HG03439 (cell line): ENCODE results near the gene PIN1.
"Not testable (repeated sequence)": the region's sequence is repeated elsewhere in the genome, so short reads cannot be mapped to it uniquely, and the experiment has no call there.

ENCODE experiments used
- ATAC-seq: cut with Tn5 transposase; IDR thresholded peaks from one replicate; pipeline ENCODE4 v1.9.1; 2021; ENCODE audit warnings: mild to moderate bottlenecking, moderate library complexity; ENCODE audit not compliant: unreplicated experiment

PIN1 gene

DNA sequence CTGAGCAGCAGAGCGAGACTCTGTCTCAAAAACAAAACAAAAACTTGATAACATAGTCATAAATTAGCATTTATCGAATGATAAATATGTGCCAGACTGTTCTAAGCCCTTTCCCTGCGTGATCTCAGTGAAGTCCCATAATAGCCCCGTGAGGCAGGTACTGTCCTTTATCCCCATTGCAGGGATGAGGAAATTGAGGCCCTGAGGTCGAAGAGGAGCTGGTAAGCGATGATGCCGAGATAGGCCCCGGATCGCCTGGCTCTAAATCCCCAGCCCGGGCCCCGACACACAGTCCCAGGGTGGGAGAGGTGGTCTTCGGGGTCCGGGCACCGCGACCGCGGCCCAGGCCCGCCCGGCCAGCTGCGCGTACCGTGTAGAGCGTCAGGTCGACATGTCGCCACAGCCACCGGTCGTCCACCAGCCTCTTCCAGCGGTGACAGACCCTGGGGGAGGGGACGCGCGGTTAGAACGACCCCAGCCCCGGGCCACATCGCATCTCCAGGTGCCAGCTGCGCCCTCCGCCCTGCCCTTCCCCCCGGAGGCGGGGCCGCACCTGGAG lies 16.9 kb upstream of the PIN1 start:
- ATAC-seq: no peak

DNA sequence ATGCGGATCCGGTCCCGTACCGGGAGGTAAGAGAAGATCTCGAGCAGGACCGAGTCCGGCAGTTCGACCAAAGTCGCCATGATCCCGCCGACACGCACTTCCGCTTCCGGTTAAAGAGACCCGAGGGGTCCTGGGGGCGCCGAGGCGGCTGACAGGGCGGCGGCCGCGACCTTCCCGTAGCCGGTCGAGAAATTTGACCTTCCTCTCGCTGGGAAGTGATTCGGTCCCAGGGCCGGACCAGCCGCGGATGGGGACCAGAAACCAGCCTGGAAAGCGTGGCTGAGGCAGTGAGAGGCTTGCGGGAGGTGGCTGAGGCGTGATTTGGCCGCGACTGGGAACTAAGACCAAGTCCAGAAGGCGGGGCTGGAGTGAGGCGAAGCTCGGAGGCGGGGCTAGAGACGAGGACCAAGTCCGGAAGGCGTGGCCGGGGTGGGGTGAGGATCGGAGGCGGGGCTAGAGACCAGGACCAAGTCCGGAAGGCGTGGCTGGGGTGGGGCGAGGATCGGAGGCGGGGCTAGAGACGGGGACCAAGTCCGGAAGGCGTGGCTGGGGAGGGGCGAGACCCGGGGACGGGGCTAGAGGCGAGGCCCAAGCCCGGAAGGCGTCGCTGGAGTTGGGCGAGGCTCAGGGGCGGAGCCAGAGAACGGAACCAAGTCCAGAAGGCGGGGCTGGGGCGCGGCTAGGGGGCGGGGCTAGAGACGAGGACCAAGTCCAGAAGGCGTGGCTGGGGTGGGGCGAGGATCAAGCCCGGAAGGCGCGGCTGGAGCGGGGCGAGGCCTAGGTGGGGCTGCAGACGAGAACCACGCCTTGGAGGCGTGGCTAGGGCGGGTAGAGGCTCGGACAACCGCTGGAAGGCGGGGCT lies 16.2 kb upstream of the PIN1 start, which contains the start of gene FBXL12:
Gene FBXL12 (minus strand): TSS at position 346 of the 862 bp plus-strand sequence. CDS start 266 bp downstream, at position 80.
- peak; percentile 86 for ATAC-seq

DNA sequence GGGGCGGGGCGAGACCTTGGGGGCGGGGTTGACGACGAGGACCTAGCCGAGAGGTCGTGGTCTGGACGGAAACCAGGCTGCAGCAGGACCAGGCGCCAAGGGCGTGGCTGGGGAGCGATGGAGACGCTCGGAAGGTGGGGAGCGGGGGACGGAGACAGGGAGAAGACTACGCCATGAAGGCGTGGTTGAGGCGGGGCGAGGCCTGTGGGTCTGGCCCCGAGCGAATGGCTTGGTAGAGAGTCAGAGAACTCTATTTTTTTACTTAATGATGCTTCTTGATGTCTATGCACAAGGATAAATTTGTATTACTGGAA lies 15.6 kb upstream of the PIN1 start:
- no peak for ATAC-seq

DNA sequence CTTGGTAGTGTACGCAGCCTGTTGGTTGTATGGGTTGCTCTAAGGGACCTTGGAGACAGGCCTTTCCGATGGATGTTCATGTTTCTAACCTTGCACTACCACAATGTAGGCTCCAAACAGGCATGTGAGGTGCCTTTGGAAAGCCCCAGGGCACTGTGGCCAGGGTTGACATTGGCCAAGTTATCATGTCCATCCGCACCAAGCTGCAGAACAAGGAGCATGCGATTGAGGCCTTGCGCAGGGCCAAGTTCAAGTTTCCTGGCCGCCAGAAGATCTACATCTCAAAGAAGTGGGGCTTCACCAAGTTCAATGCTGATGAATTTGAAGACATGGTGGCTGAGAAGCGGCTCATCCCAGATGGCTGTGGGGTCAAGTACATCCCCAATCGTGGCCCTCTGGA lies 15.1 kb upstream of the PIN1 start:
- ATAC-seq: not testable (repeated sequence)

DNA sequence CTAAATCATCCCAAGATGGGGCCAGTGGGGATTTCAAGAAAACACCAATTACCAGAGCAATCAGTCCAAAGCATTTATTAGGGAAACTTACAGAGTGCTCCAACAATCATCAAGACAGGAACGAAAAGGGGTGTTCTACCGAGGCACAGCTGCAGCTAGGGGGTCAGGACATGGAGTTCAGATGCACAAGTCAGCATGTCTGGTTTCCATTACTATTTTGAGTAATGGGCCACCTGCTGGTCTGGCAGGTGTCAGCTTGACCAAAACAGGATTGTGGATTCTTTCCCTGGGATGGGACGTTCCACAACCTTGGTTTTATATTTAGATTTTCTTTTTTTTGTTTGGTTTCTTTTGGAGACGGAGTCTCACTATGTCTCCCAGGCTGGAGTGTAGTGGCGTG lies 11.3 kb upstream of the PIN1 start:
- no peak for ATAC-seq

DNA sequence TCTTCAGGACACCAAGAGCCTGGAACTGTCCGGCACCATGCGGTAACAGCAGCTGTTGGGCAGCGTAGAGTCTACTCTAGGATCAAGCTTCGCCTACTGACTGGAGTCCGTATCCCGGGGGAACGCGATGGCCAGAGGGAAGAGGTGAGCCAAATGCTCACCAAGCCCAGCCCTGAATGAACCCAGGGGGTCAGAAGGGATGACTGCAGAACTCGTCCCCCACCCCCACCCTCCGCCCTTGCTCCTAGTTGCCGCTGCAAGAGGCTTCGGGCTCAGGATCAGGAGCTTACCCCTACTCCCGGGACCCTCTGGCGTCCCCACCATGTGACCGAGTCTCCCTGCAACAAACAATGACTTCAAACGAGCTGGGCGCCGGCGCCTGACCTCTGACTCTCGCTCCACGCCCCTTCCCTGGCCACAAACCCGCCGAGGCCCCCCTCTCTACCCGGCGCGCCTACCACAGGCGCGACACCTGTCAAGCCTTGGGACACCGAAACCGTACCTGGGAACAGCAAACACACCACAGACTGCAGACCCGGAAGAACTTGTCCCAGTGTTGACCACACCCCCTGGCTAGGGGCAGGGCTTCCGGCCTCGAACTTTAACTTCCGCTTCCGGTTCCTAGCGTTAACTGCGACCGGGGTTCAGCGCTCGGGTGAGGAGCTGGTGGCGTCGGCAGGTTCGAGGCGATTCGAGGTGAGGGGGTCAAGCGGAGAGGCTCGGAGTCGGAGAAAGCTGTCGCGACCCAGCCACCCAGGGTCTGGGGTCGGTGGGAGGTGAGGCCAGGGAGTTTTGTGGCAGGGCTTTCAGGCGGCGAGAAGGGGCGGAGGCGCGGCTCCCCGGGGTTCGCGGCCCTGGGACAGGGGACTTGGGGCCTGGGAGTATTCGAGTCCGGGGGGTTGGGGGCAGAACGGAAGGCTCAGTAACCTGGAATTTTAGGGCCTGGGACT lies 7.6 kb upstream of the PIN1 start, which contains the start of gene UBL5:
Gene UBL5 (plus strand): TSS at position 630 of the 950 bp plus-strand sequence. CDS start 420 bp downstream, outside the sequence.
- ATAC-seq: peak; percentile 86

DNA sequence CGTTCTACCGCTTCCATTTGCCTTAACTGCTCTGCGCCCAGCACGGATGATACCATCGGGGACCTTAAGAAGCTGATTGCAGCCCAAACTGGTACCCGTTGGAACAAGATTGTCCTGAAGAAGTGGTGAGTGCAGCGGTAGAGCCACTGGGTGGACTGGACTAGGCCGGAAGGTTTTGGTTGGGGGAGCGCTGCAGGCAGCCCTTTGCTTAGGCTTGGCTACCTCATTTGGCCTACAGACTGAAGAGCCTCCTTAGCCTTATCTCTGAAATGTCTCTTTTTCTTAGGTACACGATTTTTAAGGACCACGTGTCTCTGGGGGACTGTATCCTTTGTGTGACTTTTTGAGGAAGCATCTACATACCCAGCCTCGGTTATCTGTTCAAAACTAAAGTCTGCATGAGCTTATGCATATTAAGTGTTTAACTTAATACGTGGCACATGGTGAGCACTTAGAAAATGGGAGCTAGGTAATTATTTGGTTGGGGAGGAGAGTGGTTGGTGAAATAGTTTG lies 6.5 kb upstream of the PIN1 start:
- ATAC-seq: no peak

DNA sequence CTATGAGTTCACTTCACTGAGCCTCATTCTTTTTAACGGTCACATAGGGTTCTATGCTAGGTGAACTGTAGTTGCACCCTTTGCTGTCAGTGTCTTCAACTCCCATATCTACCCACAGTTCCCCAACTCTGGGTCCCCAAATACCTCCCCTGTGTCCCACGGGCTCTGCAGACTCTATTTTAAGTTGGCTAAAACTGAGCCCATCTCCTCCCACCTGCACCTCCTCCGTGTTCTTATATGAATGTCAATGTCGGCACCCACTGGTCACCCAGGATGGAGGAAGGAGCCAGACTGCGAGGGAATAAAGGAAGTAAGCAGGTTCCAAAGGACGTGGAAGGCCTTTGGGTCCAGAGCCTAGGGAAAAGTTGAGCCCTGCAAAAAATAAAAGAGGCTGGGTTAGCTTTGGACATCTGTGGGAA lies 802 bp upstream of the PIN1 start:
- no peak for ATAC-seq

DNA sequence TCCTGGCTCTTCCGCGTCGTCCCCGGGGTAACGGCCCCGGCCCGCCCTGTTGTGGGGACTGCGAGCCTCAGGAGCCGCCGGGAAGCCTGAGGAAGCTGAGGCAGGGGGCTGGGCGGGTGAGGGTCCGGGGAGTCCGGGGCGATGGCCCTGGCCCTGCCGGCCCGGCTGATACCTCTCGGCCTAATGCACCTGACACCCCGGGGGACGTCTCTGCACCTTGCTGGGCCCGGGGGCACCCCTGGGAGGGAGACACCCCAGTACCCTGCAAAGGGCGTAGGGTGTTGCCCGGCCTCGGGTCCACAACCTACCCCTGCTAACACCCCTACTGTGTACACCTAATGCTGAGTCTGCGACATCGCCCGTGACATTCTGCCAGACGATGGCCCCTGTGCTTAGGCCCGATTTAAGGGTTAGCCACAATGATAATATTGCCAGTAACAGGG lies 410 bp downstream of the PIN1 start:
- ATAC-seq: peak; percentile 1

DNA sequence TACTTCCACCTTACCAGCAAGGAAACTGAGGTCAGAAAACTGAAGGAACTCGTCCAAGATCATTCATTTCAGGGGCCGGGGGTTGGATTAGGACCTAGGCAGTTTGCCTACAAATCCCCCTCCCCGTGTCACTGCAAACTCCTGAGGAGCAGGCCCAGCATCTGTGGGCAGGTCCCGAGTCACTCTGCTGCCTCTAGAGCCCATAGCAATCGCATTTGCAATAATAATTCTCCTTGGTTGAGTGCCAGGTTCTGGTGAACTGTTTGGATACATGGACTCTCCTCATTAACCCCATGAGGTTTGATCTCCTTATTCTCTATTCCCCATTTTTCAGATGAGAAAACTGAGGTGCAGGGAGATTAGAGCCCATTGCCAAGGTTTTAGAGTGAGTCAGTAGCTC lies 903 bp downstream of the PIN1 start:
- ATAC-seq: no peak

DNA sequence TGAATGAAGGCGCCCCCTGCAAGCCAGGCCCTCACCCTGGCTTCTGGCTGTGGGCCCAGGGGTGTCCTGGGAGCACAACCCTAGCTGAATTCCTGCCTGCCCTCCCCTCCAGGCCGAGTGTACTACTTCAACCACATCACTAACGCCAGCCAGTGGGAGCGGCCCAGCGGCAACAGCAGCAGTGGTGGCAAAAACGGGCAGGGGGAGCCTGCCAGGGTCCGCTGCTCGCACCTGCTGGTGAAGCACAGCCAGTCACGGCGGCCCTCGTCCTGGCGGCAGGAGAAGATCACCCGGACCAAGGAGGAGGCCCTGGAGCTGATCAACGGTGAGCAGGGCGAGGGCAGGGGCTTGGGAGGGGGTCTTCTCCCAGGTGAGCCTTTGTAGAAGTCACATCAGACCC lies 3.2 kb downstream of the PIN1 start:
- no peak for ATAC-seq

DNA sequence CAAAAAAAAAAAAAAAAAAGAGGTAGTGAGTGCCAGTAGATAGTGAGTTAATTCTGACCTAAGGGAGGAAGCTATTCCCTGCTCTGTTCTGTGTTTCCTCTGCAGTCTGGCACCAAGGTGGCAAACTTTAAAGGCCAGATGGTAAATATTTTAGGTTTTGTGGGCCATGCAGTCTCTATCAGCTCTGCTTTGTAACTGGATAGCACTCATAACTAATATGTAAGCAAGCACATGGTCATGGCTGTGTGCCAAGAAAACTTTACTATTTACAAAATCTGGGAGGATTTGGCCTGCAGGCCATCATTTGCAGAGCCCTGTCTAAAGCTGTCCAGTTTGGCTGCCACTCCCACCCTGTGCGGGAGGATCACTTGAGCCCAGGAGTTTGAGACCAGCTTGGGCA lies 4.3 kb downstream of the PIN1 start:
- ATAC-seq: no peak

DNA sequence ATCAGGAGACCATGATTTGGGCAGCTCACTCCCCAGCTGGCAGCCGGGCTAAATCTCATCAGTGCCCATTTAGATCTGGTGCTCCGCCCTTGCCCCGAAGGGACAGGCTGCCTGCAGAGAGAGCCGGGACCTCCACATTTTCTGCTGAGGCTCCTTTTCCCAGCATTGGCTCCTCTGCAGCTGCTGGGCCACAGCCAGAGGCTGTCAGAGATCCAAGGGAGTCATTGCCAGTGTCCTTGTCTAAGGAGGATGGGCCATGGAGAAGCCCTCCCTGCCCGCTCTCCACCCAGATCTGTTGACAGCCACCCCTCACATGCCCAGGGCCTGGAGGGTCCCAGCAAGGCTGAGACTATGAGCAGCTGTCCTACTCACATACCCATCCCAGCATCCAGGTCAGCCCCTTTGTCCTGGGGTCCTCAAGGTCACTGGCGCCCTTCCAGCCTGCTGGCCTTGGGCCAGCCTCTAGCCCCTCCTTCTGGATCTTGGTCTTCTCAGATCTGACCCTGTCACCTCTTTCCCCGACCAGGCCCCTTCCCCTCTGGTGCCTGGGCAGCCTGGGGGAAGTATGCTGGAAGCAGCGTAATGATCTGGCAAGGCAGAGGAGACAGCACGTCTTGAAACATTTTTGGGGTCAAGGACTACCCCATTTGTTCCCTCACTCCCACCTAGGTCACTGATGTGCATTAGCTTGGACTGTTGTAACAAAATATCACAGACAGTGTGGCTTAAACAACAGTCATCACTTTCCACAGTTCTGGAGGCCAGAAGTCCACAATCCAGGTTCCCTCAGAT lies 7.9 kb downstream of the PIN1 start:
- ATAC-seq: no peak

DNA sequence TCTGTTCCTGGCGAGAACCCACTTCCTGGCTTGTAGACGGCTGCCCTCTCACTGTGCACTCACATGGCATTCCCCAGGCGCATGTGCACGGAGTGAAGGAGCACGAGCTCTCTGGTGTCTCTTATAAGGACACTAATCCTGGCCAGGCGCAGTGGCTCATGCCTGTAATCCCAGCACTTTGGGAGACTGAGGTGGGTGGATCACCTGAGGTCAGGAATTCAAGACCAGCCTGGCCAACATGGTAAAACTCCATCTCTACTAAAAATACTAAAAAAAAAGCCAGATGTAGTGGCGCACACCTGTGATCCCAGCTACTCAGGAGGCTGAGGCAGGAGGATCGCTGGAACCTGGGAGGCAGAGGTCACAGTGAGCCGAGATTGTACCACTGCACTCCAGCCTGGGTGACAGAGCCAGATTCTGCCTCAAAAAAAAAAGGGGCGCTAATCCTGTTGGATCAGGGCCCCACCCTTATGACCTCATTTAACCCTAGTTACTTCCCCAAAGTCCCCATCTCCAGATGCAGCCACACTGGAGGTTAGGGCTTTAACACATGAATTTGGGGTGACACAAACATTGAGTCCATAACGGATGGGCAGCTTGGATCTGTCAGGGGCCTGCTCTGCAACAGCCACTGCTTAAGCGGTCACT lies 8.6 kb downstream of the PIN1 start:
- ATAC-seq: not testable (repeated sequence)

DNA sequence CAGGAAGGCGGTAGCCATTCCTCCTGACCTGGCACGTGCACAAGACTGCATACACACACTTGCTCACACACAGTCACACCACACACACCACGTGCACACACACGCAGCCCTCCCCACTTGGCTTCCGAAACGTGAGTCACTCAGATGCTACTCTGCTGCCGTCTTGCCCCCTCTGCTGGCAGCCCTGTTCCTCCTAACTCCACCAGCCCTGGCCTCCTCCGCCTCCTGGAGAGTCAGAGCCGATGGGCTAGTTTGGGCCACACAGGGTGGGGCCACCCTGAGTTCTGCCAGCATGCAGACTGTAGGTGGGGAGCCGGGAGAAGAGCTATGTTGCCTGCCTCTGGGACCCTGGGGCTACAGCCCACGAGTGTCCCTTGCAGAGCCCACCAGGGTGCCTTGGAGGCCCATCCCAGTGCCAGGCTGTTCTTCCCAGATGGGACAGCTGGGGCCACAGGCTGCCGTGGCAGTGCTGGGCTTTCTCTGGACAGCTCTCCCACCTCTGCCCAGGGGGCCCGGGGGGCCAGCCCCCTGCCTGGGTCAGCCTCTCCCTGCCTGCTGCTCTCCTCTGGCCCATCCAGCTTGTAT lies 12.1 kb downstream of the PIN1 start:
- no peak for ATAC-seq

DNA sequence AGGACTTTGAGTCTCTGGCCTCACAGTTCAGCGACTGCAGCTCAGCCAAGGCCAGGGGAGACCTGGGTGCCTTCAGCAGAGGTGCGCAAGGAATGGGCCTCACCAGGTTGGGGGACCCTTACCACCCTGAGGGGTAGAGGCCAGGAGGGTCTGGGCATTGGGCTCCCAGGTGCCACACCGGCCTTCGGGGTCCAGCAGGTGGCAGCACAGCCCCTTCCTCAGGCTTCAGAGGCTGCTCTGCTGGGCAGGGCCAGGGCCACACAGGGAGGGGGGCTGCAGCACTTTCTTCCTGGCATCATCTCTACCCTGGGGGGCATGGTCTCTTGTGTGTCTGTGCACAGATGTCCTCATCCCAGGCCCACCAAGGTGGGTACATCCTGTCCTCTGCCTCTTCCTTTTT lies 12.9 kb downstream of the PIN1 start:
- no peak for ATAC-seq

DNA sequence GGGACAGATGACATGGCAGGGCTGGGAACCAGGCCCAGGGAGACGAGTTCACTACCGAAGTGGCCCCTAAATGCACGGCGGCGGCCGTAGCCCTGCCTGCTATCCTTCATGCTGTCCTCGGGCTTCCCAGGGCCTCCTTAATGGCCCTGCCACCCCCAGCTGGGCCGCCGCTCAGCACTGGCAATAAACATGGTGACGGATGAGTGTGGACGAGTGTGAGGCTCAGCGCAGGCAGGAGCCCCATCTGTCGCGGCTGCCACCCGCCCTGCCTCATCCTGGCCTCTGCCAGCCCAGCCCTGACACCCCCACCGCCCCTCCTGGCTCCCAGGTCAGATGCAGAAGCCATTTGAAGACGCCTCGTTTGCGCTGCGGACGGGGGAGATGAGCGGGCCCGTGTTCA lies 13.6 kb downstream of the PIN1 start:
- no peak for ATAC-seq

DNA sequence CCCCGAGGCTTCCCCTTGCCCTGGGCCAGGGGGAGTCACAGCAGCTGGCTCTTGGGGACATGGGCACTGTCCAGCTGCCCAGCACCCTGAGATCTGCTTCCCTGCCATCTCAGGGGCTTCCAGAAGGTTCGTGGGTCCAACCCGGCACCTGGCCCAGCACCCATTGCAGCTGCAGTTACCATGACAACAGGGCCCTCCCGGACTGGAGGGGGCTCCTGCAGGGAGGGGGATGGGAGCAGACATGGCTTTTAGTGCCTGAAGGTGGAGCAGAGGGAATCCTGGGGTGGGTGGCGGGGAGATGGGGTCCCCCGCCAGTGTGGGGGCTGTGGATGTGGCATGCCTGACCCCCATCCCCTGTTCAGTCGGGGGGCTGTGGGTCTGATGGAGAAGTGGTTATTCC lies 14.7 kb downstream of the PIN1 start:
- ATAC-seq: no peak

DNA sequence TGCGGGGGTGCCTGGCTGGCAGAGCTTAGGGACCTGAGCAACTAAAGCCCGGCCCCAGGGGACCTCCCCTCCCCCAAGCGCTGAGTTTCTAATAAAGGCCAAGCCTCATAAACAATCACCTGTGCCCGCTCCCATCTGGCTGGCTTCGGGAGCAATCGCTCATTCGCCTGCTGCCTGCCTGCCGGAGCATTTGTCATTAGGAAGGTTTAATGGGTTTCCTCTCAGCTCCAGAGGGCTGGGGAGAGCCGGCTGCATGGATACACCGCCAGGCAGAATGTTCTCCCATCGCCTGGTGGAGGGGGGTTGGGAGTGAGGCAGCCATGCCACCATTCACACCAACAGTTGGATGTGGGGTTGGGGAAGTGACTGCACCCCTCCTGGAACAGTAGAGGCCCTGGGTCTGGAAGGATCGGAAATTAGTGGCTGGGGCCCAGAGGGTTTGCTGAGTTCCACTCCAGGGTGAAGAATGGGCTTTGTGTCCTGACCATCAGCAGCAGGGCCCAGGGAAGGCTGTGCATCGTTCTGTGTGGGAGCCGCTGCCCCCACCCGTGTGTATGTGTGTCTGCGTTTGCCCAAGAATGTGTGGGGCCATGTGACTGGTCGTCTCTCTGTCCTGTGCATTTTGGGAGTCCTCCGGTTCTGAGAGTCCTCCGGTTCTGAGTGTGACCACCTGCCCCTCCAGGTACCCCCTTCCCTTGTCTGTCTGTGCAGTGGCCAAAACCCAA lies 15.3 kb downstream of the PIN1 start:
- ATAC-seq: no peak
